Spinal cord (tissue), 10 donors: ENCODE results near the gene CCDC136. TPM values are rescaled to one million over a fixed set of nuclear protein-coding genes. Genes with fewer than 3 reads are reported as not detected.

Experiments
- DNase-seq, 6 donors: peaks; one replicate each; pipeline versions ENCODE4 v3.0.0 to v3.0.0-alpha.2; 2013 to 2015; ENCODE audit warnings: low spot score in 6 of 6, low read depth in 4 of 6
- H3K27ac ChIP-seq: one replicate; pipeline ENCODE4 v1.5.1; 2013; ENCODE audit warnings: low read depth, low read length, control low read depth
- H3K27me3 ChIP-seq: one replicate; pipeline ENCODE4 v1.6.1; 2013; ENCODE audit warnings: low read length; ENCODE audit not compliant: control insufficient read depth, insufficient read depth
- H3K36me3 ChIP-seq: one replicate; pipeline ENCODE4 v1.6.1; 2013; ENCODE audit warnings: low read length; ENCODE audit not compliant: control insufficient read depth, insufficient read depth
- H3K4me1 ChIP-seq: one replicate; pipeline ENCODE4 v1.6.1; 2013; ENCODE audit warnings: low read length; ENCODE audit not compliant: control insufficient read depth, insufficient read depth
- H3K4me3 ChIP-seq: one replicate; pipeline ENCODE4 v1.5.1; 2013; ENCODE audit warnings: low read depth, low read length, control low read depth
- H3K9me3 ChIP-seq: one replicate; pipeline ENCODE4 v1.6.1; 2013; ENCODE audit warnings: low read length; ENCODE audit not compliant: control insufficient read depth, insufficient read depth
- WGBS: methylation state at CpG from one replicate; pipeline ENCODE4 v1.1.5; 2013; ENCODE audit warnings: missing lambda C conversion rate; ENCODE audit not compliant: insufficient coverage; 5-methylcytosine and 5-hydroxymethylcytosine counted together
- polyA plus RNA-seq, 2 donors: library from polyadenylated mRNA; unstranded; fragments of 120-200 nt; gene quantifications; one replicate each; pipeline ENCODE4 v1.2.1, GENCODE V29; 2013; ENCODE audit not compliant: insufficient read length in 2 of 2
- total RNA-seq, 2 donors: library from RNA; depleted of rRNA in 1 of 2; stranded (reverse); fragments of 120-200 nt in 1 of 2; fragments of >200 nt in 1 of 2; gene quantifications; one replicate each; pipeline versions ENCODE4 v1.2.3 to v1.2.4, GENCODE V29; 2013 to 2014
- donor health status: healthy.

CCDC136 gene
- total and polyA plus RNA-seq, 4 donors, result 53.9 to 220 (median 130) TPM

DNA sequence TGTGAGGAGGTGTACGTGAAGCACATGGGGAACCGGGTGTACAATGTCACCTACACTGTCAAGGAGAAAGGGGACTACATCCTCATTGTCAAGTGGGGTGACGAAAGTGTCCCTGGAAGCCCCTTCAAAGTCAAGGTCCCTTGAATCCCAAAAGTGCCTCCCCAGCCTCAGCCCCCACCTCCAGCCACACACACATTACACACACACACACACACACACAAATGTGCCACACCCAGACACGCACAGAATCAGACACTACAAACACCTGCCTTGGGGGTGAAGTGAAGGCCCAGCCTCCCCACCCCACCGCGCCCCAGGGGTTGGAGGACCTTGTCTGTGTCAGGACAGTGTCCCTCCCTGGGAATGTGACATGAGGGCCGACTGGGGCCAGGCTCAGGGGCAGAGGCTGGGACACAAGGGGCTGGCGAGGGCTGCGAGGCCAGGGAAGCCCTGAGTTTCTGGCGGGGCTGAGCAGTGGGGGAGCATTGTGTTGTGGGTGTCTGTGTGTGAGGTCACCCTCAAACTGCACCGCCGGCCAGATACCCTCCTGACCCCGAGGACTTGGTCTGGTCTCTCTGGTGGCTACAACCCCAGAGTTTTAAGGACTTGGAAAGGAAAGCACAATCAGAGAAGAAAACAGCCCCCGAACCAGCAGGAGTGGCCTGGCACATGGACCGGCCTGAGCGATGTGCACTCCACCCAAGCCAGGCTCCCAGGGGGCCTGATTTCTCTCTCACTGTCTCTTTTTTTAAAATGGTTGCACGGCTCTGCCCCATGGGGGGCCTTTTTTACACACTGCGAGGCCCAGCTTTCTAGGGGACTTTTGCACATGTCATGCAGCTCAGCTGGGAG is 66.8 kb downstream of the CCDC136 start:
- H3K4me3 ChIP-seq, result no peak overlapping the region
- WGBS, result 61% methylated on average over 9 of the region's 18 CpGs
- peak overlapping the region; percentile 15 for H3K27ac ChIP-seq
- peaks cover 21% of the 10 kb centered on the region for H3K4me1 ChIP-seq
- no peaks in the 10 kb centered on the region for H3K9me3 ChIP-seq
- DNase-seq, result peak in 1 of 6 donors; percentile 12
- H3K36me3 ChIP-seq, result peaks cover 57% of the 10 kb centered on the region
- no peaks in the 10 kb centered on the region for H3K27me3 ChIP-seq

DNA sequence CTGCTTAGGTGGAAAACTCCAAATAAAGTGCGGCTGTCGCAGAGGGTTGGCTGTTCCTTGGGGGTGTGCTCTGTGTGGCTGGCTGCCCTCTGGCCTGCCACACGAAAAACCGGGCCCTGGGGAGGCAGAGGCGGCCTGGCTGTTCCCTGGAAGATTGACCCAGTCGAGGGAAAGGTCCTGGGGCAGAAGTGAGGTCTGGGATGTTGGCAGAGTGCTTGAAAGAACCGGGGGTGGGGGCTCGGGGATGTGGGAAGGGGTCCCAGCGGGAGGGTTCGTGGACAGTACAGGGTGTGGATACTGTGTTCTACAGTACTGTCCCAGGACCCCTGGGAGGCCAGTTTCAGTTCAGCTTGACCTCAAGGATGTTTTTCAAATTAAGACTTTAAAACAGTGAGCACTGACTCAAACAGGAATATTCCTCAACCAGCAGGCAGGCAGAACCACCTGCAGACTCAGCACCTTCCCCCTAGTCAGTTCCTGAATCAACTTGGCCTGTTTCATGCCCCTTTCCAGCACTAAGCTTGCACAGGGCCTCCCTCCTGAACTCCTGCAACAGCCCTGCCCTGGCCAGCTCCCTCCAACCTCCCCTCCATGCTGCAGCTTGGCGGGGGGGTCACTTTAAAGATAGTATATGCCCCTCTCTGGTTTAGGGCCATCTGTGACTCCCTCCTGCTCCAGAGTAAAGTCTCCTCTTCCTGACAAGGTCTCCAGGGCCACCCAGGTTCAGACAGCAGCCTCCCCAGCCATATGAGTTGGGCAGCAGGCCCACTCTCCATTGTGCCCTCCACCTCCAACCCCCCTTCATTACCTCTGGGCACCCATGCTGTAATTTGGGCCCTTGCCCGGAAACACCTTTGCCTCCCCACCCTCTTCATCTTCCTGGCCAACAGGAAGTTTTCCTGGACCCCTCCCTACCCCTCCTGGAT is 67.7 kb downstream of the CCDC136 start:
- Histone ChIP-seq H3K27ac (peak overlapping the region; percentile 15), H3K4me1 (peaks cover 27% of the 10 kb centered on the region)
- peak in 1 of 6 donors; percentile 13 for DNase-seq

DNA sequence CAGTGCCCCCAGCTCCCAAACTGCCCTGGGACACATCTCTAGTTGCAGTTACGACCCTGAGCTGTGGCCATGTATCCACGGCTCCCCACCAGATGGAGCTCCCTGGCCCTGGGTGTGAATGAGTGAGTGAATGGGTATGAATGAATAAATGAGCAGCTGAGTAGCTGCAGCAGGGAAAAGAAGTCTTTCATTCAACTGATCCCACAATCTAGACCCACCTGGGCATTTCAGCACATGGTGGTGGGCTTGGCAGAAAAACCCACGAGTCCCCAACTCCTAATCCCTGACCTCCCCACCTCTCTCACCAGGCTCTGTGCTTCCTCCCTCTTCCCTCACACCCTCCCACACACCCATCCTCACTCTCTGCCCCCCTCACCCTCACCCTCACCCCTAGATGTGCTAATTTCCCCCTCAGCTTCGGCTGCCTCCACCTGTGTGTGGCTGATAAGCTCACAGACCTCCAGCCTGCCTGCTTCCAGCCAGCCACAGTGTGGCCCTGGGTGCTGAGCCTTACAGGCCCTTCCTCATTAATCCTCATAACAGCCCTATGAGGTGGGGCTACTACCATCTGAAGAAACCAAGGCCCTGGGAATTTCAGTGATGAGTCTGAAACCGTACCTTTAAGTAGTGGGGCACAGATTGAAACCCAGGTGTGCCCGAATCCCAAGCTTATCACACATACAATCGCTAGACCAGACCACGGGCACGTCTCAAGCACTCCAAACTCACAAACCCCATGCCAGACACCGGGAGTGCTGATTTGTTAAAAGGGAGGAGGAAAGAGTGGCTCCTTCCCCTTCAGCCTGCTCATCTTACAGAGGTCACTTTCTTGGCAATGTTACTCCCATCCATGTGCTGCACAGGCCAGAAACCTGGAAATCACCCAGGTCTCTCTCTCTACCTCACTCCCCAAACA is 68.6 kb downstream of the CCDC136 start:
- peak in 1 of 6 donors; percentile 38 for DNase-seq

More for the DNA sequence above, 67.7 kb downstream of the CCDC136 start:
- Histone ChIP-seq H3K27me3 (no peaks in the 10 kb centered on the region), H3K4me3 (no peak overlapping the region), H3K9me3 (no peaks in the 10 kb centered on the region), H3K36me3 (peaks cover 50% of the 10 kb centered on the region)
- WGBS, result 57% methylated on average over 12 of the region's 12 CpGs

DNA sequence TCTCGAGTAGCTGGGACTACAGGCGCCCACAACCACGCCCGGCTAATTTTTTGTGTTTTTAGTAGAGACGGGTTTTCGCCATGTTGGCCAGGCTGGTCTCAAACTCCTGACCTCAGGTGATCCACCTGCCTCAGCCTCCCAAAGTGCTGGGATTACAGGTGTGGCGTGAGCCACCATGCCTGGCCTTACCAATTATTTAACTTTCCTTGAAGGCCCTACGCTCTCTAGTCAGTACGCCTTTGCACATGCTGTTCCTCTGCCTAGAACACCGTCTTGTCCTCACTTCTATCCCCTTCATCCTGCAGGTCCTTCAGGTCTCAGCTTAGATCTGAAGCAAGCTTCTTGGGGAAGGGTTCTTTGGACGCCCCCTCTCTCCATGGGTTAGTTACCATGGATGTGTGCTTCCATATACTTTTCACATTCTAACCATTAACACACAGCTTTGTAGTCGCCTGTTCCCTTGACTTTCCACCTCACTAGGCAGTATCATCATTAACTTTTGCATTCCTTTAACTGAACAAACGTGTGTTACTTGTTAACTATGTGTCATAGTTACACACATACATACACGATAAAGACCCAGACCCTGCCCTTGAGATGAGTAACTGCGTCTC is 70.3 kb downstream of the CCDC136 start:
- peak overlapping the region; percentile 96 for H3K4me3 ChIP-seq
- WGBS, result 71% methylated on average over 11 of the region's 15 CpGs
- H3K27me3 ChIP-seq, result no peaks in the 10 kb centered on the region
- H3K4me1 ChIP-seq, result peaks cover 27% of the 10 kb centered on the region
- H3K27ac ChIP-seq, result peak overlapping the region; percentile 67
- H3K9me3 ChIP-seq, result no peaks in the 10 kb centered on the region
- no peak for DNase-seq
- peaks cover 49% of the 10 kb centered on the region for H3K36me3 ChIP-seq

More for the DNA sequence above, 68.6 kb downstream of the CCDC136 start:
- Histone ChIP-seq H3K27ac (no peak overlapping the region), H3K36me3 (peaks cover 50% of the 10 kb centered on the region), H3K4me1 (peaks cover 27% of the 10 kb centered on the region), H3K27me3 (no peaks in the 10 kb centered on the region), H3K4me3 (no peak overlapping the region), H3K9me3 (no peaks in the 10 kb centered on the region)
- WGBS, result 37% methylated on average over 4 of the region's 10 CpGs

DNA sequence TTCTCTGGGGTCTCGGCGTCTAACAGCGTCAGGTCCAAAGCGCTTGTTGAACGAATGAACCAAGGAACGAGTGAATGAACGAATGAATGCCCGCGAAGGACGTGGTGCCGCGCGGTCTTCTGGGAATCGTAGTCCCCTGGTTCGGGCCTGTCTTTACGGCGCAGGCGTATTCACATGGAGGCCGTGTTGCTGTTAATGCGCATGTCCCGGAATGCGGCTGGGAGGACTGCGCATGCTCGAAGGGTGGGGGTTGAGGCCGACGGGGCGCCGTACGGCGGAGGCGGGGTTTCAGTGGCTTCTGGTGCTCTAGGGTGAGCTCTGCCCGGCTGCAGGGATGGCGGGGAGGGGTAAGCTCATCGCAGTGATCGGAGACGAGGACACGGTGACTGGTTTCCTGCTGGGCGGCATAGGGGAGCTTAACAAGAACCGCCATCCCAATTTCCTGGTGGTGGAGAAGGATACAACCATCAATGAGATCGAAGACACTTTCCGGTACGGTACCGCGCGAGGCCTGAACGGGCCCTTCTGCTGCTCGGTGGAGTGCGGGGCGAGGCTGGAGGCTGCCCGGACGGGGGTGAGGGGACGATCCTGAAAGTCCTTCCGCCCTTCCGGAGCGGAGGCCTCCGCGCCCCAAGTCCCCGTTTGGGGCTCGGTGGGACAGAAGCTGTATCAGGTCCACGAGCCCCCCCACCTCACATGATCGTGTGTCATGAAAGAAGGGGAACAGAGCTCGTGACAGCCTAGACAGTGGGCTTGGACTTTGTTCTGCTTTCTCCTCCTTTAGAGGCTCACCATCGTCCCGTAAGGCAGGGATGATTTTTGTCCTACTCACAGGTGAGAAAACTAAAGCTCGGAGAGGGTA is 71.0 kb downstream of the CCDC136 start, which contains the start of gene ATP6V1F:
Gene ATP6V1F (plus strand): TSS at position 286 of the 862 bp plus-strand sequence. CDS start 49 bp downstream, at position 335.
- no peaks in the 10 kb centered on the region for H3K27me3 ChIP-seq
- peak within 1 kb of the TSS; percentile 96 for H3K4me3 ChIP-seq
- H3K27ac ChIP-seq, result peak within 1 kb of the TSS; percentile 79
- under 1% methylated on average over 60 of the region's 65 CpGs for whole genome bisulfite sequencing
- H3K36me3 ChIP-seq, result peaks cover 48% of the 10 kb centered on the region
- no peaks in the 10 kb centered on the region for H3K9me3 ChIP-seq
- peak; percentile 97 to 99 (median 98) for DNase-seq
- peaks cover 29% of the 10 kb centered on the region for H3K4me1 ChIP-seq

DNA sequence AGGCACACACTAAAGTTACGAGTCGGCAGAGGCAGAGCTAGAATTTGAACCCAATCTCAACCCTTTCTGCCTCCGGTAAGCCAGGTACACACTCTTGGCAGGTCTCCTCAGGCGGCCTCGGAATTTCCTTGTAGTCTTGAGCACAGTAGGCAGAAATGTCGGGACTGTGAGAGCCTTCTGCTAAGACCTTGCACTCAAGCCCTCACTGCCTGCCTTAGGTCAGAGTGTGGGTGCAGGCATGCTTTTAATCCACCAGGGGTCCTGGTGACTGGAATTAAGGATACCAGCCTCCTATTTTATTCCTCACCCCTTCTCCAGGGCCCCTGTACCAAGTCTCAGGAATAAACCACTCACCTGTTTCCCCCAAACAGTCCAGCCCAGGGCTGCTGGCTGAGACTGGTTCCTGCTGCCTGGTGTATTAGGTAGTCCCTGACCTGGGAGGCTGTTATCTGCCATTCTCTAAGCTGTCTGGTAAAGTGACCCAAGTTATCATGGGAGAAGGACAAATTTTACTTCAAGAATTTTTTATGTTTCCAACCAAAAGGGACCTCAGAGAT is 71.7 kb downstream of the CCDC136 start:
- no peaks in the 10 kb centered on the region for H3K9me3 ChIP-seq
- peaks cover 36% of the 10 kb centered on the region for H3K4me1 ChIP-seq
- peak in 2 of 6 donors; percentile 50 to 63 for DNase-seq
- peak overlapping the region; percentile 96 for H3K4me3 ChIP-seq
- peaks cover 43% of the 10 kb centered on the region for H3K36me3 ChIP-seq
- H3K27ac ChIP-seq, result peak overlapping the region; percentile 79
- 4% methylated on average over 6 of the region's 6 CpGs for WGBS
- no peaks in the 10 kb centered on the region for H3K27me3 ChIP-seq

DNA sequence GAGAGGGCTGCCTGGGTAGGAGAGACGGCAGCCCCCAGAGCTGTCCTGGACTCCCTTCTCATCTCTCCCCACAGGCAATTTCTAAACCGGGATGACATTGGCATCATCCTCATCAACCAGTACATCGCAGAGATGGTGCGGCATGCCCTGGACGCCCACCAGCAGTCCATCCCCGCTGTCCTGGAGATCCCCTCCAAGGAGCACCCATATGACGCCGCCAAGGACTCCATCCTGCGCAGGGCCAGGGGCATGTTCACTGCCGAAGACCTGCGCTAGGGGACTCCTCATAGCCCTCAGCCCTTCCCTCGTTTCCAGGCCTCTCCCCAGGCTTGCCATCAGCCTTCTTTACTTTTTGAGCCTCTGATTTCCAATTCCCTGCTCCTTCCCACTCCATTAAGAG is 73.5 kb downstream of the CCDC136 start:
- H3K9me3 ChIP-seq, result no peaks in the 10 kb centered on the region
- H3K4me3 ChIP-seq, result no peak overlapping the region
- H3K27me3 ChIP-seq, result peaks cover 1% of the 10 kb centered on the region
- no peak for DNase-seq
- H3K36me3 ChIP-seq, result peaks cover 32% of the 10 kb centered on the region
- H3K4me1 ChIP-seq, result peaks cover 37% of the 10 kb centered on the region
- WGBS, result 95% methylated on average over 11 of the region's 12 CpGs
- no peak overlapping the region for H3K27ac ChIP-seq
